Motor neuron (in vitro differentiated cells): ENCODE measurements around the gene OR6K6. TPM values are rescaled to one million over a fixed set of nuclear protein-coding genes. Genes with fewer than 3 reads are reported as not detected.

ENCODE experiments used
- ATAC-seq, 8 experiments: fragments of 200-7000 bp; cut with Tn5 transposase; replicated peaks in 6 of 8; 2 replicates each; pipeline ENCODE4 v1.8.0; 2021; ENCODE audit warnings: mild to moderate bottlenecking in 8 of 8, moderate library complexity in 8 of 8
- H3K27ac ChIP-seq, 2 donors: fragments of 250-450 bp; sonication (Bioruptor Pico); 2 replicates each; pipeline ENCODE4 v1.9.0; 2021; ENCODE audit warnings: antibody characterized with exemption in 2 of 2, mild to moderate bottlenecking in 2 of 2, moderate library complexity in 1 of 2
- H3K4me1 ChIP-seq, 2 donors: fragments of 250-450 bp; sonication (Bioruptor Pico); replicated peaks in 1 of 2; 2 replicates each; pipeline ENCODE4 v1.6.1; 2021; ENCODE audit warnings: antibody characterized with exemption in 2 of 2, mild to moderate bottlenecking in 2 of 2, moderate library complexity in 1 of 2
- H3K4me3 ChIP-seq, 5 donors: fragments of 250-450 bp; sonication (Bioruptor Pico); 2 replicates each; pipeline ENCODE4 v1.9.0; 2021; ENCODE audit warnings: antibody characterized with exemption in 5 of 5, mild to moderate bottlenecking in 5 of 5, moderate library complexity in 4 of 5
- WGBS, 10 experiments: fragments of 450-650 bp; shearing (Covaris generic); methylation state at CpG; one replicate each; pipeline ENCODE4 v1.0.0; 2022; 5-methylcytosine and 5-hydroxymethylcytosine counted together
- in situ Hi-C, 9 experiments: fragments of 400-800 bp; cut with MboI; loops; one replicate each; pipeline ENCODE4 v1.15.0; 2021; ENCODE audit warnings: low sequenced_read_pairs in 9 of 9, low pct_unique_long_range_greater_than_20kb in 2 of 9; ENCODE audit not compliant: unreplicated experiment in 9 of 9
- total RNA-seq, 8 experiments: library from RNA; unstranded; fragments of 300-600 nt; gene quantifications; 2 replicates each; pipeline versions ENCODE4 v1.2.3 to v1.2.4, GENCODE V29; 2022

OR6K6 gene
- total RNA-seq, 8 experiments from 2014 or later: 1.0 TPM; not detected in 7

DNA sequence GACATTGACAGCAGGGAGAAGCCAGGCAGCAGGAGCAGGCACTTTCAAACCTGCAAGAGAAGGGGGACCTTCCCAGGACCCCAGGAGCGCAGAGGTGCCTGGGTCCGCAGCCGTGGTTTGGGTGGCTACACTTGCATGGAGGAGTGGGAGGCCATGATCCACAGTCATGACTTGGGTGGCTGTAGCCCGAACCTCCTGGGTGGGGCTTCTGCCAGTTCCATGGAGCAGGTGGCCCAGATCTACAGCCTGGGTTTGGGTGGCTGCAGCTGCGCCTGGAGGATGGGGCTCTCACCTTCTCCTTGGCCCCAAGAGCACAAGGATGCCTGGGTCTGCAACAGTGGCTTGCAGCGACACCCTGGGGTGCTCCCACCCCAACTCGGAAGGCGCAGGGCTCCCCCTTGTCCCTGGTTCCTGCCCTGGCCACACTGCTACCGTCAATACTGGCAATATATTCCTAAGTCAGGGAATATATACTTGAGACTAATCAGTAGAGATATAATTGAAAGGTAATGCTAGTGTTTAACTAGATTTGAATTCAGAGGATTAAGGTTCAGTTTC lies 2.3 kb upstream of the OR6K6 start:
- 13 to 100% (median 70%) methylated on average over 1 to 7 of the region's 9 CpGs; no CpG with 5 or more reads in 1 of the 10 experiments for WGBS, 10 experiments
- Histone ChIP-seq H3K27ac (no peak overlapping the region), H3K4me1 (no peaks in the 10 kb centered on the region), H3K4me3 (no peak overlapping the region)
- no peak for ATAC-seq
- in situ Hi-C loops: no loop called here

DNA sequence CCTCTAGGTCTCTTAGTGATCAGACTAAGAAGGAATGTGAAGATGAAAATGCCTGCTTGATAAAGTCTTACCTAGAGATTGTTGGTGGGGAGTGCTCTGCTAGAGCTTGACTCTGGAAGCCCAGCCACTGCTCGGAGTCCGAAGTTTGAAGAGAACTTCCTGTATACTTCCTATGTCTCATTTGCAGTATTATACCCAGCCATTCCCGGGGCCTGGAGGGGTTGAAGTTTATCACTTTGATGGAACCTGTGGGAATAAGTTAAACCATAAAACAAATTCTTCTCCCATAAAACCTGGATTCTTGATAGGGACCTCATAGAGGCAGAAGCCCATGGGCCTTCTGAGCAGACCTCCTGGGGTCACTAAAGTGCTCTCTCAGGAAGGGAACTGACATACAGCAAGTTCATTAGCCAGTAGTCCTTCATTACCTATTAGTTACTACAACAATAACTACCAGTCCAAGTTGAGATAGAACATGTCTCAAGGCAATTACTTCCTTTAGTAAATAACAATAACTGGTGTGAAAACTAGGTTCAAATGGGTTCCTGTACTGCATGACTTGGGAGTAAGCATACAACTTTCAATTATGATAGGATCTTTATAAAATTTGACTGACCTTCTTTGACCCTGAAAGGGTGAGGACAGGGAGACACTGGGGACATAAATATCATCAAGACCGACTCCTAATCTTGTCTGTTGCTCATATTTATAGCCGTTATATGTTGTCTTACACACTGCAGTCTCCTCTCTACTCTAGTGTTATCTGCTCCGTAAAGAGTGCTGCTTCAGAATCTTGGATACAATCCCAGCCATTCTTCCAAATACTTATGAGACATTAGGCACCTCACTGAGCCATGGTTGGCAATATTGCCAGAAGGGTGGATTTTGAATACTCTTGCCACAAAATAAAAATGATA lies 17.7 kb downstream of the OR6K6 start, which contains the start of gene OR6N1:
Gene OR6N1, minus strand, starts transcription at position 246 of the 917 bp plus-strand sequence. CDS start 5,513 bp downstream, outside the sequence.
- 0 to 100% (median 80%) methylated on average over 1 to 6 of the region's 6 CpGs for WGBS, 10 experiments
- Histone ChIP-seq H3K27ac (no peak within 1 kb of the TSS), H3K4me3 (no peak within 1 kb of the TSS), H3K4me1 (no peaks in the 10 kb centered on the region)
- in situ Hi-C loops: no loop called here
- no peak for ATAC-seq

DNA sequence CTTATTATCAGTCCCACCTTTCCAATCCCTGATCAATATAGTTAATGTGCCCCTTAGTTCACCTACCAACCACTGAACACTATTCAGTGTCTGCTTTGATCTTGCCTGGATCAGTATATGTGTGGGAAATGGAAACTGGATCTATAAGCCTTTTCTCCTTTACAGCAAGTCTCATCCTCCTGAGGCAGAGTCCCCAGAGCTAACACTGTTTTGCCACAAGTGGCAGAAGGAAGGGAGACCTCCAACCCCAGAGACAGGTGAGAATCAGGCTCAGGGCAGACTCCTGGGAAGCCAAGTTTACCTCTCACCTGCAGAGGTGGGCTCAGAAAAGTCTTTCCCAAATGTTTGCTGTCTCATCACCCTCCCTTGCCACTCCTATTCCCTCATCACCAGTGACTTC lies 26.6 kb downstream of the OR6K6 start, which contains the start of gene OR6N2:
Gene OR6N2, minus strand, starts transcription at position 101 of the 400 bp plus-strand sequence. CDS start 3,569 bp downstream, outside the sequence.
- in situ Hi-C loops: no loop called here
- Histone ChIP-seq H3K4me1 (no peaks in the 10 kb centered on the region), H3K4me3 (no peak within 1 kb of the TSS), H3K27ac (no peak within 1 kb of the TSS)
- no peak for ATAC-seq

DNA sequence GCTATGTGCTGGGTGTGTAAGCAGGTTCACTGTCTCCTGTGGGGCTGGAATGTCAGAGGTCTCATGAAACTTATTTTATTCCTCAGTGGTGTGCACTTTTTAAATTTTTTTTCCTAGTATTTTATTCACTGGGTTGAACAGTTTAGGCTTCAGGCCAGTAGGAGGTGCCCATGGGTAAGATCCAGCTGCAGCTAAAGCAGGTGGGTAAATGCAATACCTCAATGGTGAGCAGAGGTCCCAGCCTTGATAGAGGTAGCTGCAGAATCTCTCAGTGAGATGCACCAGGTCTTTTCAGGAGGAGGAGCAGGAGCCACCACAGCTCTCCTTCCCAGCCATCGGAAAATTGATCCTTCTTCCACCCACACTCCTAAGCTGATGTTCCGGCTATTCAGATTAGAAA lies 39.1 kb downstream of the OR6K6 start:
- peak in 1 of 8 experiments; percentile 16 for ATAC-seq
- no peak overlapping the region for H3K27ac ChIP-seq
- WGBS, 10 experiments: 60 to 100% (median 89%) methylated on average over 1 to 2 of the region's 2 CpGs; no CpG with 5 or more reads in 5 of the 10 experiments
- in situ Hi-C loops: no loop called here
- no peaks in the 10 kb centered on the region for H3K4me1 ChIP-seq
- H3K4me3 ChIP-seq: no peak overlapping the region

DNA sequence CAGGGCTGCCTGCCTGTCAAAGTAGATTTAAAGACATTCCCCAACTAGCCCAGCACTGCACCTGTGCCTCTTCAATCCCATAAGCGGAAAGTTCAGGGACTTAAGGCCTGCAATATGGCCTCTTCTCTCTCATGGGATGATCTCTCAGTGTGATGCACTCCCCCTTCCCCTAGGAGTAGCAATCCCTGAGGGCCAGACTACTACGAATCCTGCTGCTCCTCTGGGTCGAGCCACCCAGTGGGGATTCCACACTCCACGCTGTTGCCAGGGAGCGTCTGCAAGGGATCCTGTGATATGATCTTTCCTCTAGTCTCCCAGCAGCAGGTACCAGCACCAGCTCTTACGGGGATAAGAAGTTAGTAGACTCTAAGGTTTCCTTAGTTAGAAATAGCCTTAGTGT lies 39.7 kb downstream of the OR6K6 start:
- H3K27ac ChIP-seq: no peak overlapping the region
- H3K4me1 ChIP-seq: no peaks in the 10 kb centered on the region
- H3K4me3 ChIP-seq: no peak overlapping the region
- ATAC-seq: no peak
- WGBS, 10 experiments: 15 to 100% (median 77%) methylated on average over 1 to 6 of the region's 6 CpGs; no CpG with 5 or more reads in 4 of the 10 experiments
- in situ Hi-C loops: no loop called here

DNA sequence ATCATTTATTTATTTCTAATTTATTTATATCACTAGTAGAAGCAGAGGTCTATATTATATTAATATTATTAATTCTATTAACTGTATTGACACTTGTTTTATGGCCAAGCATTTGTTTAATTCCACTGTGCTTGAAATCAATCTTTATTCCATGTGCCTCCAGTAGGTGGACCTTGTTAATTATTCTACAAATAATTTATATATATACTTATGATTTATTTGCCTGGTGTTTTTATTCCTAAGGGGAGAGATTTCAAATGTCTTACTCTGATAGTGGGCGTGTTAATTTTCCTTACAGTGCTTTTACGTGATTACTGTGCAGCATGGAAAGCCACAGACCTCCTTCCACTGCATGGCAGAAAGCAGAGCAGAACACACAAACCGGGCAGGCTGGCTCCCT lies 44.0 kb downstream of the OR6K6 start:
- H3K27ac ChIP-seq: no peak overlapping the region
- 0 to 100% (median 73%) methylated on average over 1 to 3 of the region's 3 CpGs for WGBS, 10 experiments
- in situ Hi-C loops: no loop called here
- H3K4me3 ChIP-seq: no peak overlapping the region
- ATAC-seq: no peak
- no peaks in the 10 kb centered on the region for H3K4me1 ChIP-seq

DNA sequence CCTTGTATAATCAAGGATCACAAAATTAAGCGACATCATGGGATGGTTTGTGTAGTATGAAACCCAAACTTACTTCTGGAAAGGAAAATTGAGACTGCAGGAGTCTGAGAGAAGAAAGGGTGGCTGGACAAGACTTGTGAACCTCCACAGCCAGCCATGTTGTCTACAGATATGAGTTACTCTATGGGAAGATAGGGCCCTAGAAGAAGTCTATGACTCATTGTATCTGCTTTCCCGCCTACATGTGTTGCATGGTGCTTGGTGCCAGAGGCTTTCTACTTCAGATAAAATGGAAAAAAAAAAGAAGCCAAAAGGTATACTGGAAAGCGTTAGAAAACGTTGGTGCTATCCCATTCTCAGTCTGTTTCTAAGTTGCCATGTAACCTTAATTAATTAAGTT lies 45.2 kb downstream of the OR6K6 start:
- Histone ChIP-seq H3K27ac (no peak overlapping the region), H3K4me3 (no peak overlapping the region), H3K4me1 (no peaks in the 10 kb centered on the region)
- in situ Hi-C loops: no loop called here
- 6 to 100% (median 81%) methylated on average over 1 to 4 of the region's 4 CpGs; no CpG with 5 or more reads in 1 of the 10 experiments for WGBS, 10 experiments
- ATAC-seq: no peak

DNA sequence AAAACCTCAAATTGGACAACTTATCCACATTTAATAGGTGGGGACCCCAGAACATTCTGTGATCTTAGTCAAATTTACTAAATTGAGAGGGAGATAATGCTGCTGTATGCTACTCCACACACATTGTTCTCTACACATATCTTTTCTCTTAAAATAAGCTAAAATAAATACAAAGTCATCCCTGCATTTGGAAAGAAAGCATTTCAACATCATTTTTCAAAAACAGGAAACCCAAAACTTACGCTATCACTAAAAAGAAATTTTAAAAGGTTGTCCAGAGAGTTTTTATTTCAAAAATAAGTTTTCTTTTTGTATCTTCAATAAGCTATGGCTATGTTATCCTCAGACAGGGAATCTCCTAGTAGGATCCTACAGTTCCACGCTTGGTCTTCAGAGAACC lies 46.0 kb downstream of the OR6K6 start:
- H3K4me1 ChIP-seq: no peaks in the 10 kb centered on the region
- WGBS, 10 experiments: 0 to 87% (median 71%) methylated on average over 1 to 2 of the region's 2 CpGs
- no peak overlapping the region for H3K4me3 ChIP-seq
- no peak overlapping the region for H3K27ac ChIP-seq
- in situ Hi-C loops: no loop called here
- ATAC-seq: no peak

DNA sequence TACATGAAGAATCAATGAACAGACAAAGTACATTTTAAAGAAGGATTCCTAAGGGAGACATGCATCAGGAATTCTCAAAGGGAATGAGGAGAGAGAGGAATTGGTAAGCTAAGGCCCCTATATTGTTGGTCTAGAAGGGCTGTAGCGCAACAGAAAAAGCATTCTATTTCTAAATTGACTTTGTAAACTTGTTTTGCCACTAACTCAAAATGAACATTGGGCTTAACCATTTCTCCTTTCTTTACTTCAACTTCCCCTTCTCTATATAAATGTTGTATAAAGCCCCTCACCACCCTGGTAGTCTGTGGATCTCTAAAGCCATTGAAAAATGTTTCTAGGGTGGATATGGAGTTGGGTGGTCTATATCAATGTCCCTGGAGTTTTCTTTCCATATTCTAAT lies 46.9 kb downstream of the OR6K6 start:
- Histone ChIP-seq H3K4me3 (no peak overlapping the region), H3K4me1 (no peaks in the 10 kb centered on the region), H3K27ac (no peak overlapping the region)
- in situ Hi-C loops: no loop called here
- ATAC-seq: no peak
- WGBS, 10 experiments: 0 to 100% (median 75%) methylated on average over 1 of the region's 1 CpG; no CpG with 5 or more reads in 2 of the 10 experiments

DNA sequence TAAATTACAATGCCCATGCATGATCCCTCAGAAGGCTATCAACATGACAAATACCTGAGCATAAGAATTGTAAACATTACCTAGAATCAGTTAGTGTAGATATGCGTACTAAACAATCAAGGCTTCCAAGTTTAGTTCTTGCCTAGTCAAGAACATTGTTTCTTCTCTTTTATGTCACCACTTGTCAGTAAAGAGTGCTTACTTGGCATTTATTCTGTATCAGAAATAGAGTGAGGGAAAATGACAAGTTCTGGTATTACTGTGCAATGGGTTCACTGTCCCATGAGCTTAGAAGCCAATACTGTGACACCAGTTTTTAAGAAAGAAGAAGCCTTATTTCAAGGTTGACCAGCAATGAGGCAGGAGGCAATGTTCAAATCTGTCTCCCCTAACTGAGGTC lies 49.2 kb downstream of the OR6K6 start:
- in situ Hi-C loops: no loop called here
- Histone ChIP-seq H3K27ac (no peak overlapping the region), H3K4me1 (no peaks in the 10 kb centered on the region), H3K4me3 (no peak overlapping the region)
- no peak for ATAC-seq
- 0 to 100% (median 88%) methylated on average over 1 of the region's 1 CpG; no CpG with 5 or more reads in 4 of the 10 experiments for WGBS, 10 experiments

Other genes starting within 250 kb of the OR6K6 start
- gene OR6Y1, start 200.3 kb upstream of the OR6K6 start, total RNA-seq: under 1 TPM in 5 of 8 experiments, not detected in 3; 0.09 to 0.81 (median 0.21) TPM
- 1 to 10 TPM in 1 of 8 experiments, under 1 TPM in 3, not detected in 4; 0.08 to 1.0 (median 0.45) TPM for gene OR6P1, start 184.1 kb upstream of the OR6K6 start, total RNA-seq
- under 1 TPM in 3 of 8 experiments, not detected in 5; 0.21 to 1.00 (median 0.49) TPM for gene OR10X1, start 174.8 kb upstream of the OR6K6 start, total RNA-seq
- 1 to 10 TPM in 1 of 8 experiments, under 1 TPM in 4, not detected in 3; 0.10 to 1.1 (median 0.23) TPM for gene OR10Z1, start 149.5 kb upstream of the OR6K6 start, total RNA-seq
- 1 to 10 TPM in 1 of 8 experiments, under 1 TPM in 4, not detected in 3; 0.17 to 1.1 (median 0.46) TPM for gene SPTA1, start 68.0 kb upstream of the OR6K6 start, total RNA-seq
- under 1 TPM in 1 of 8 experiments, not detected in 7; 0.62 TPM for gene OR6K2, start 54.1 kb upstream of the OR6K6 start, total RNA-seq
- gene OR6K3, start 34.0 kb upstream of the OR6K6 start, total RNA-seq: under 1 TPM in 3 of 8 experiments, not detected in 5; 0.32 to 0.81 (median 0.54) TPM
- under 1 TPM in 5 of 8 experiments, not detected in 3; 0.05 to 0.81 (median 0.17) TPM for gene OR6N1, start 17.5 kb downstream of the OR6K6 start, total RNA-seq
- under 1 TPM in 6 of 8 experiments, not detected in 2; 0.05 to 0.90 (median 0.15) TPM for gene OR6N2, start 26.5 kb downstream of the OR6K6 start, total RNA-seq
- under 1 TPM in 1 of 8 experiments, not detected in 7; 0.22 TPM for gene MNDA, start 76.6 kb downstream of the OR6K6 start, total RNA-seq
- 1 to 10 TPM in 1 of 8 experiments, under 1 TPM in 3, not detected in 4; 0.40 to 3.5 (median 0.64) TPM for gene PYHIN1, start 176.8 kb downstream of the OR6K6 start, total RNA-seq